ENCODE measurements around the gene C16orf89.

DNA sequence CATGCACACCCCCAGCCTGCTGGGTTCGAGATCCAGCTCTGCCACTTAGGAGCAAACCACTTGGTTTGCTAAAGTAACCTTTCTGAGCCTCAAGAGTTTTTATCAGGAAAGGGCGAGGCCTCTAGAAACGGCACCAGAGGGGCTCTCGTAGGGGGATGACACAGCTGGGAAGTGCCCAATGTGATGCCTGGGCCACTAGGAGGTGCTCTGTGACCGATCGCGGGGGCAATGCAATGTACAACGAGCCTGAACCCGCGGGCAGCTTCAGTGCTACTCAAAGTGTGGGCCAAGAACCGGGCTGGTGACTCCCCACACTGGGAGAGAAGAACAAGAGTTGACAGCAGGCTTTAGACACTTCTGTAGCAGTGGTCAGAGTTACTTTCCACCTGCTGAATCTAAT, 9.4 kb downstream of the C16orf89 start:
- peak; percentile 21 for TF ChIP-seq CTCF (IDR thresholded peaks at IDR 0.05)
- no peak for TF ChIP-seq EZH2 (IDR thresholded peaks at IDR 0.05; ENCODE audit: borderline replicate concordance, insufficient read depth, low read depth, low read length, poor library complexity, severe bottlenecking)

Data from B cell (primary cell).